Esophagus mucosa (tissue), 1 donor: Measurements from ENCODE around the gene UBE2I. TPM values are rescaled to one million over a fixed set of nuclear protein-coding genes. Genes with fewer than 3 reads are reported as not detected.
"Not testable (repeated sequence)": the region's sequence is repeated elsewhere in the genome, so short reads cannot be mapped to it uniquely, and the experiment has no call there.

Experiments
- ATAC-seq: fragments of 200-7000 bp; cut with Tn5 transposase; one replicate; pipeline ENCODE4 v1.9.1; 2020
- total RNA-seq: library from RNA; stranded (reverse); gene quantifications from one replicate; pipeline ENCODE4 v1.2.4, GENCODE V29; 2023
- donor health status: DM: yes; HTN: yes; CAD: no.

The UBE2I gene
- total RNA-seq, 1 donor from 2014 or later: 93.1 TPM

GRCh38 chr16:1293921-1294656 lies 15.3 kb upstream of the UBE2I start:
- no peak for ATAC-seq

- ATAC-seq: no peak
Measured at GRCh38 chr16:1295465-1295864, 14.0 kb upstream of the UBE2I start.

- ATAC-seq: not testable (repeated sequence)
Measured at GRCh38 chr16:1296688-1297017, 12.8 kb upstream of the UBE2I start.

GRCh38 chr16:1297018-1297696 lies 12.3 kb upstream of the UBE2I start:
- ATAC-seq: peak; percentile 84

GRCh38 chr16:1298406-1298805 lies 11.0 kb upstream of the UBE2I start:
- ATAC-seq: no peak

GRCh38 chr16:1299012-1299867 lies 10.2 kb upstream of the UBE2I start:
- ATAC-seq: no peak

GRCh38 chr16:1299868-1300203 lies 9.6 kb upstream of the UBE2I start:
- ATAC-seq: no peak

GRCh38 chr16:1300664-1301476 lies 8.6 kb upstream of the UBE2I start:
- ATAC-seq: peak; percentile 41

- no peak for ATAC-seq
Measured at GRCh38 chr16:1301562-1301961, 7.9 kb upstream of the UBE2I start.

GRCh38 chr16:1305823-1306222 lies 3.6 kb upstream of the UBE2I start:
- ATAC-seq: no peak

- ATAC-seq: no peak
Measured at GRCh38 chr16:1306334-1306733, 3.1 kb upstream of the UBE2I start.

GRCh38 chr16:1308036-1308976 lies 1.1 kb upstream of the UBE2I start:
- peak; percentile 9 for ATAC-seq

- no peak for ATAC-seq
Measured at GRCh38 chr16:1309888-1310831, 724 bp downstream of the UBE2I start.

- peak; percentile 4 for ATAC-seq
Measured at GRCh38 chr16:1310832-1311200, 1.4 kb downstream of the UBE2I start.

GRCh38 chr16:1311212-1311737 lies 1.8 kb downstream of the UBE2I start:
- ATAC-seq: no peak

GRCh38 chr16:1311738-1312466 lies 2.5 kb downstream of the UBE2I start:
- no peak for ATAC-seq

- ATAC-seq: no peak
Measured at GRCh38 chr16:1312467-1312816, 3.0 kb downstream of the UBE2I start.

- no peak for ATAC-seq
Measured at GRCh38 chr16:1312903-1313302, 3.5 kb downstream of the UBE2I start.

- no peak for ATAC-seq
Measured at GRCh38 chr16:1313721-1314369, 4.4 kb downstream of the UBE2I start.
